GM18505 (cell line): ENCODE data around the gene GALNT17.

Source experiments
- ATAC-seq: cut with Tn5 transposase; IDR thresholded peaks from one replicate; pipeline ENCODE4 v1.9.1; 2021; ENCODE audit not compliant: unreplicated experiment
- POLR2A ChIP-seq: IDR thresholded peaks from 4 replicates; pipeline ENCODE4 v1.6.1; 2011; ENCODE audit warnings: borderline replicate concordance; ENCODE audit not compliant: insufficient read depth, insufficient read length; ENCODE audit errors: extremely low read depth

Gene GALNT17

DNA sequence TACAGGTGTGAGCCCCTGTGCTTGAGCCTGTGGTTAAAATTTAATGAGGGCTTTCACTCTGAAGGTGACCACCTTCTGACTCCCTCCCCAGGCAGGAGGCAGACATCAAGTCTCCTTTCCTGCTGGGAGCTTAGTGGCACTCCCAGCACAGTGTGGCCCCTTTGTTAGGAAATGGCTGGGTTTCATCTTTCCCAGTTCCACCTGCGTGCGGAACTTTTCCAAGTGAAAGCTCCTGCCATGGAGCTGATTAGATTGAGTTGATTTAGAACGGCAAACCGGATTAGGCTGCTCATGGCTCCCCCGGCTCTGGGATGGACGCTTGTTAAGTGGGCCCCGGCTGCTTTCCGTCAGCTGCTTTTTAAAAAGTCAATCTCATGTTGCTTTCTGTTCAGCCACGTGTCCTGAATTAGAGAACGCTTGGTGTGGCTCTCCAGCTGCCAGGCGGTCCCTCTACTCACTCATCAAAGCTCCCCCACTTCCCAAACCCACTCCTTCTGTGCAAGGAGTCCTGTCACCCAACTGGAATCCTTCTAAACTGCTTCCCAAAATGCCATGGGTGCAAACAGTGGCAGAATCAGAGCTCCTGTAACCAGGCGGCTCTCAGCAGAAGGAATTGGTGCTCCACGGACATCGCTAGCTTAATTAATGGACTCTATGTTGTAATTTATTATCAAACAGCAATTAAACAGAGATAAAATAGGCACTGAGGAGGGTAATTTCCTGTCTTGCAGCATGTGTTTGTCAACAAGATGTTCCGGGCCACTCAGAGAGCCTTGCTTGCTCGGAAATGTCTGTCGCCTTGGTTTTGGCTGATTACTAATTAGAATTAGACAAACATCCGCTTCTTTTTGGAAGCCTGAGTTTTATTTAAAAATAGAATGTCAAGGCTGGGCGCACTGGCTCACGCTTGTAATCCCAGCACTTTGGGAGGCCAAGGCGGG is 551.2 kb downstream of the GALNT17 start:
- ATAC-seq = no peak
- TF ChIP-seq POLR2A = no peak

DNA sequence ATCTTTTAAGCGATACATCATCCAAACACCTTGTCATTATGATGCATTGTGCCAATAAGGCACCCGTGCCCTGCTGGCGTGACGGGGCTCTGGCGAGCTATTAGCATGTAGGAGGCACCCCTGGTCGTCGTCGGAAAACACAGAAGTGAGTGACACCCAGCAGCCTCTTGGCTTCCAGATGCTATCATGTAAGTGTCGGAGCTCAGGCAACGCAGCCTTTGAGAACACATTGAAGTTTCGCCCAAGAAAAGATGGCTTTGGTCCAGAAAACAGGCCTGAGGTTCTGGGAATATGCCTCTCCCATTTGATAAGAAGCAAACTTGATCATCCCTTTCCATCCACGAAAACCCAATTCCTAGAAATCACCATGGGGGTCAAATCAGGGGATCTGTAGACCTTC is 555.3 kb downstream of the GALNT17 start:
- ATAC-seq = no peak
- TF ChIP-seq POLR2A = no peak

- no peak for ATAC-seq
- no peak for TF ChIP-seq POLR2A
Observed at GRCh38 chr7:71687831-71688599, 556.1 kb downstream of the GALNT17 start.

GRCh38 chr7:71691538-71691937 is 559.6 kb downstream of the GALNT17 start:
- no peak for ATAC-seq
- no peak for TF ChIP-seq POLR2A

DNA sequence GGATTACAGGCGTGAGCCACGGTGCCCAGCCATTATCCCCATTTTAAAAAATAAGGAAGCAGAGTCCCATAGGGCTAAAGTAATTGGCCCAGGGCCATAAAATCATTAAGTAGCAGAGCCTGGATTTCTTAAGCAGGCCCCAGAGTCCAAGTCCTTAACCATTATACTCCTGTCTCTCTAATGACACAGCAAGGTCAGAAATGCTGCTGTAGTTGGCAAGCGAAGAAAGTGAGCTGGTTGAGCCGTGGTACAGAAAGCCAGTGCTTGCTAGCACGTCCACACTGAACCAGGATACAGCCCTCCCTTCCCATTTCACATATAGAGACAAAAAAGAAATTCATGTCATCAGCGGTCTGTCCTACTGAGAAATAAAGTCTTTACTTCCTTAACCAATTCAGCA is 562.7 kb downstream of the GALNT17 start:
- ATAC-seq = no peak

GRCh38 chr7:71695186-71695585 is 563.2 kb downstream of the GALNT17 start:
- no peak for ATAC-seq
- TF ChIP-seq POLR2A = no peak

More for the DNA sequence above, 562.7 kb downstream of the GALNT17 start:
- no peak for TF ChIP-seq POLR2A

DNA sequence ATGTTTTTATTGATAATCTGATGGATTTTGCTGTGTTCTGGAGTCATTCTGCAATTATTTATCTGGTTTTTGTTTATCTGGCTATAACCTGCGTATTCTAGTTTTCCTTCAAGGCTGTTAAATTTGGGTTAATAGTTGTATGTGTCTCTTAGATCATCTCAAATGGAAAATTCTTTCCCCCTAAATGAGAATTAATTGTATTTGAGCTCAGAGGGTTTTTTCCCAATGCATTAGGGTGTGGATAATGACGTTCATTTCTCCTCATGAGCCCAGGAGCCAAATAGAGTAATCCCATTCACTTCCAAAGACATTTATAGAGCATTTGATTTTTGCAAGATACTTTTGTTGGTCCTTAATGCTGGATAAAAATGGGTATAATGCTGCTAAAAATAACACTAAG is 564.6 kb downstream of the GALNT17 start:
- no peak for ATAC-seq
- no peak for TF ChIP-seq POLR2A

DNA sequence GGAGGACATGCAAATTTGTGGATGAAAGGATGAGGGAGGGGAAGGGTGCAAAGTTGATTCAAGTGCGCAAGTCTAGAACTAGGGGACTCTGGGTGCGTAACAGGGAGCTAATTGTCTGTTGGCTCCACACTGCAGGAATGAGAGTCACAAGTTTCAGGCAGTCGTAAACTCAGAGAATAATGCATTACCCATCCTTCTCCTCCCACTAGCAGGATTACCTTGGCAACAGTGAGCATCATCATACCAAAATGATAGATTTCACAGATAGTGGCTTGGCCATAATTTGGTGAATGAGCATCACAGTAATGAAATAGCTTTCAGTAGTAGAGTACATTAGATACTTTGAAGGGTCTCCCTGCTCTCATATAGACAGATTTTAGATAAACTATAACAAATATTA is 565.5 kb downstream of the GALNT17 start:
- ATAC-seq = no peak
- TF ChIP-seq POLR2A = no peak

GRCh38 chr7:71705217-71705616 is 573.3 kb downstream of the GALNT17 start:
- no peak for TF ChIP-seq POLR2A
- ATAC-seq = no peak

GRCh38 chr7:71705901-71706596 is 574.1 kb downstream of the GALNT17 start:
- ATAC-seq = no peak
- TF ChIP-seq POLR2A = no peak

- no peak for ATAC-seq
- TF ChIP-seq POLR2A = no peak
Observed at GRCh38 chr7:71706597-71706975, 574.6 kb downstream of the GALNT17 start.

- no peak for TF ChIP-seq POLR2A
- no peak for ATAC-seq
Observed at GRCh38 chr7:71707041-71707440, 575.1 kb downstream of the GALNT17 start.

- ATAC-seq = no peak
- no peak for TF ChIP-seq POLR2A
Observed at GRCh38 chr7:71708710-71709109, 576.8 kb downstream of the GALNT17 start.
